SK-N-SH treated with all-trans-retinoic acid at 6 μM for 48 hours (cell line): Measurements from ENCODE around the gene HPGD.

ENCODE experiments used
- BACH2 ChIP-seq: fragments of 250-450 bp; sonication (Bioruptor Pico); IDR thresholded peaks from 2 replicates; pipeline ENCODE4 v1.9.0; 2021; ENCODE audit warnings: mild to moderate bottlenecking, borderline replicate concordance
- CREB5 ChIP-seq: fragments of 250-450 bp; sonication (Bioruptor Pico); IDR thresholded peaks from 2 replicates; pipeline ENCODE4 v1.5.1; 2020; ENCODE audit warnings: low read depth, mild to moderate bottlenecking, moderate library complexity
- ESRRG ChIP-seq: fragments of 250-450 bp; sonication (Bioruptor Pico); IDR thresholded peaks from 2 replicates; pipeline ENCODE4 v1.6.1; 2021; ENCODE audit warnings: mild to moderate bottlenecking
- GLIS3 ChIP-seq: fragments of 250-450 bp; sonication (Bioruptor Pico); IDR thresholded peaks from 2 replicates; pipeline ENCODE4 v1.5.0; 2020; ENCODE audit warnings: mild to moderate bottlenecking, moderate library complexity
- PATZ1 ChIP-seq: fragments of 250-450 bp; sonication (Bioruptor Pico); IDR thresholded peaks from 2 replicates; pipeline ENCODE4 v1.8.0; 2020; ENCODE audit warnings: mild to moderate bottlenecking, moderate library complexity, borderline replicate concordance
- POU6F1 ChIP-seq: fragments of 250-450 bp; sonication (Bioruptor Pico); IDR thresholded peaks from 2 replicates; pipeline ENCODE4 v1.8.0; 2021; ENCODE audit warnings: low read depth, mild to moderate bottlenecking, moderate library complexity, borderline replicate concordance
- PPARA ChIP-seq: fragments of 250-450 bp; sonication (Bioruptor Pico); IDR thresholded peaks from 2 replicates; pipeline ENCODE4 v1.5.0; 2020; ENCODE audit warnings: mild to moderate bottlenecking, borderline replicate concordance
- ZFP30 ChIP-seq: fragments of 450-650 bp; formaldehyde crosslinking; IDR thresholded peaks from 2 replicates; pipeline ENCODE4 v1.5.0; 2022; ENCODE audit warnings: mild to moderate bottlenecking, moderate library complexity
- ZNF70 ChIP-seq: fragments of 450-650 bp; formaldehyde crosslinking; IDR thresholded peaks from 2 replicates; pipeline ENCODE4 v1.5.0; 2020; ENCODE audit warnings: mild to moderate bottlenecking, moderate library complexity
- TF ChIP-seq, protein P1 (sequence below): fragments of 250-450 bp; sonication (Bioruptor Pico); IDR thresholded peaks from 2 replicates; pipeline ENCODE4 v1.5.0; 2020; ENCODE audit warnings: mild to moderate bottlenecking, moderate library complexity

GRCh38 chr4:174553031-174553430 is 30.7 kb upstream of the HPGD start:
- TF ChIP-seq PATZ1 (no peak), ESRRG (CRISPR knock-in tag) (no peak), ZFP30 (CRISPR knock-in tag) (no peak), POU6F1 (CRISPR knock-in tag) (no peak), PPARA (no peak), ZNF70 (CRISPR knock-in tag) (no peak), BACH2 (CRISPR knock-in tag) (no peak), GLIS3 (CRISPR knock-in tag) (no peak), CREB5 (CRISPR knock-in tag) (no peak)
- TF ChIP-seq, protein P1, sequence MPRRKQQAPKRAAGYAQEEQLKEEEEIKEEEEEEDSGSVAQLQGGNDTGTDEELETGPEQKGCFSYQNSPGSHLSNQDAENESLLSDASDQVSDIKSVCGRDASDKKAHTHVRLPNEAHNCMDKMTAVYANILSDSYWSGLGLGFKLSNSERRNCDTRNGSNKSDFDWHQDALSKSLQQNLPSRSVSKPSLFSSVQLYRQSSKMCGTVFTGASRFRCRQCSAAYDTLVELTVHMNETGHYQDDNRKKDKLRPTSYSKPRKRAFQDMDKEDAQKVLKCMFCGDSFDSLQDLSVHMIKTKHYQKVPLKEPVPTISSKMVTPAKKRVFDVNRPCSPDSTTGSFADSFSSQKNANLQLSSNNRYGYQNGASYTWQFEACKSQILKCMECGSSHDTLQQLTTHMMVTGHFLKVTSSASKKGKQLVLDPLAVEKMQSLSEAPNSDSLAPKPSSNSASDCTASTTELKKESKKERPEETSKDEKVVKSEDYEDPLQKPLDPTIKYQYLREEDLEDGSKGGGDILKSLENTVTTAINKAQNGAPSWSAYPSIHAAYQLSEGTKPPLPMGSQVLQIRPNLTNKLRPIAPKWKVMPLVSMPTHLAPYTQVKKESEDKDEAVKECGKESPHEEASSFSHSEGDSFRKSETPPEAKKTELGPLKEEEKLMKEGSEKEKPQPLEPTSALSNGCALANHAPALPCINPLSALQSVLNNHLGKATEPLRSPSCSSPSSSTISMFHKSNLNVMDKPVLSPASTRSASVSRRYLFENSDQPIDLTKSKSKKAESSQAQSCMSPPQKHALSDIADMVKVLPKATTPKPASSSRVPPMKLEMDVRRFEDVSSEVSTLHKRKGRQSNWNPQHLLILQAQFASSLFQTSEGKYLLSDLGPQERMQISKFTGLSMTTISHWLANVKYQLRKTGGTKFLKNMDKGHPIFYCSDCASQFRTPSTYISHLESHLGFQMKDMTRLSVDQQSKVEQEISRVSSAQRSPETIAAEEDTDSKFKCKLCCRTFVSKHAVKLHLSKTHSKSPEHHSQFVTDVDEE (CRISPR knock-in tag), result no peak
